GM19438 (cell line): ENCODE data around the gene CRB2.

ENCODE experiments used
- ATAC-seq: cut with Tn5 transposase; IDR thresholded peaks from one replicate; pipeline ENCODE4 v1.9.1; 2021; ENCODE audit warnings: low read depth; ENCODE audit not compliant: unreplicated experiment

Gene CRB2

DNA sequence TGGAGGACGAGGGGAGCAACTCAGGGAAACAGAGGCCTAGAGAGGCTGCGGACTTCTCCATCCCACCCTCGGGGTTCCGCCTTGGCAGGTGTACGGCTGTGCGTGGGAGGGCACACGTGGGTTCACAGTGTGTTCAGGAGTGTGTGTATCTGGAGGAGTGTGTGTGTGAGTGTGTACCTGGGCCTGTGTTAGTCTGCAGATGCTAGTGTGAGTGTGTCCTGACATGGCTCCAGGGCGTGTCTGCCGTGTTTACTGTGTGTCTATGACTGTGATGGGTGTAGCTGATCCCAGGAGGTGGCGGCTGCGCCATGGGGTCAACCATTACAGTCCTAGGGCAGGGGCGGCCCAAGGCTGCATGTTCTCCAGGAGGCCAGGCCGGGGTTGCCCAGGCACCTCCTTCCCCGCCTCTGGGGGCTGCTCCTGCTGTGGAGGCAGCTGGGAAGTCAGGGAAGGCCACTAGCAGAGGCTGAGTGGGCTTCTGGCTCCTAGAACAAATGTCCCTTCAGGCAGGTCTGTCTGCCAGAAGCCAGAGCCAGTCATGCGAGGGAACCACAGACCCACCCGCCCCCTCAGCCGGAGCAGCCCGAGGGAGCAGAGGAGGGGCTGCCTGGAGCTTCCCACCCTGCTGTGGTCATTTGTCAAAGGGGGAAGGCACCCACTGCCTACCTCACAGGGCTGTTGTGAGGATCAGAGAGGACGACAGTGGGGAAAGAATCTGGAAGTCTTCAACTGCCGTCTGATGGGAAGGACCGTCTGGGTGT is 21.4 kb downstream of the CRB2 start:
- no peak for ATAC-seq

DNA sequence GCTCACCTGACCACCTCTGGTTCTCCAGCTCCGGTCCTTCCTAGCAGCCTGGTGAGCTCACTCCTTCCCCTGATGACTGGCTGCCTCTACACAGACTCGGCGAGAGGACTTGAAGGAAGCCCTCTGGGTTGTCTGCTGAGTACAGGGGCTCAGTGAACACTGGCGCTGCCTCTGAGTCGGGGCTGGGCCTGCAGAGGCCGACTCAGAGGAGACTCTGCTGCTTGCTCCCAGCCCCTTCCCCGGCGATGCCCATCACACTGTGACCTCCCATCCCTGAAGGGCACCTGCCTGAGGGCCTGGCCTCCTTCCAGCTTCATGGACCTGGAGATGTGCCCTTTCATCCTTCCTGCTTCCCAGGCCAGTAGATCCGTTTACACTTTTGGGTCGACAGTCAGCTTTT is 22.0 kb downstream of the CRB2 start:
- ATAC-seq = no peak

DNA sequence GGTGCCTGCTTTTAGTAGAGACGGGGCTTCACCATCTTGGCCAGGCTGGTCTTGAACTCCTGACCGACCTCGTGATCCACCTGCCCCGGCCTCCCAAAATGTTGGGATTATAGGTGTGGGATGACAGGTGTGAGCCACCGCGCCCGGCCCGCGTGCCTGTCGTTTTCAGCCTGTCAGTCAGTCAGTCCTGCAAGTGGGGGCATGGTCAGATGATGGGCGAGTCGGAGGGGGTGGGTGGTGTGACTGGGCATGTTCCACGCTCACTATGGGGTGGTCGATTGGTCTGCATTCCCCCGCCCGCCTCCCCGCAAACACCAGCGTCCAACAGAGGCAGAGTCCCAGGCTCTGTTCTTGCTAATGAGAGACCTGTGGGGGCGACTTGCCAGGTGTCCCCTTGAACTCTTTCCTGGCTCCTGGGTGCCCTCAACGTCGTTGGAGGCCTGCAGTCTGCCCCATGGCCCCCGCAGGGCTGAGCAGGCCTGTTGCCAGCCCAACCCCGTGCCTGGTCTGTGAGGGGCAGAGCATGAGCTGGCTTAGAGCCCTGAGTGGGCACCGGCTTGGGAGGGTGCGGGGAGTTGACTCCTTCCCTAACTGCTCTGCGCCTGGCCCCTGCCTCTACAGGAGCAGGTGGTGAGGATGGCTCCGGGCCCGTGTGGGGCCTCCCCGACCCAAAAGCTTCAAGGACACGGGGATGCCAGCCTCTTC is 23.1 kb downstream of the CRB2 start:
- no peak for ATAC-seq

DNA sequence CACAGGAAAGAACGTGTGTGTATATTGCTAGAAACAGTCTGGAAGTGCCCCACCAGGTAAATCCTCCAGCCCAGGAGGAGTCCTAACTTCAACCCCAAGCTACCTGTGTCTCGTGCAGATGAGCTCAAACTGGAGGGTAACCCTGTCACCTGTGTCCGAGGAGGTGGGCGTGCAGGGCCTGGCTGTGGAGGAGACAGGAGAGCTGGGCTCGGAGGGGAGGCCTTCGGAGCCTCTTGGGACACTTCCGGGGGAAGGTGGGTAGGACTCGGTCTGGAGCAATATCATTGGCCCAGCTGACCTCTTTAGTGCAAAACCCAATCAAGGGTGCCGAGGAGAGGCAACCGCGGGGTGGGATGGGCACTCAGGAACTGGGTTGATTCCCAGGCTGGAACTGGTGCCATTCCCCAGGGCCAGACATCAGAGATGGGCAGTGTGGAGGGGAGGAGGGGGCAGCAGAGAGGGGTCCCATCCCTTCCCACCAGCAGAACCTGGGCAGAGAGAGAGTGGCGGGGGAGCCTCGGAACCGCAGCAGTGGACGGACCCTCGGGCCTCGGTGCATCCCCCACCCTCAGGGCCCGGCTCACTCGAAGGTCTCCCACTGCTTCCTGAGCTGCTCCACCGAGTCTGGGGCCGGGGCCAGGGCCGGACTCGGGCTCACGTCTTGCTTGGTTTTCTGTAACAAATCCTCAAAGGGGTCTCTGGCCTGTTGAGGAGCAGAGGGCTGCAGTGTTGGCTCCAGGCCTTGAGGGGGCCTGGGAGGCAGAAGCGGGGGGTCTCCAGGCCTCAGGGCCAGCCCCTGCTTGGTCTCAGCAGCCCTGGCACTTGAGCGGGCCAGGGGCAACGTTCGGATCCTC is 25.1 kb downstream of the CRB2 start:
- no peak for ATAC-seq

DNA sequence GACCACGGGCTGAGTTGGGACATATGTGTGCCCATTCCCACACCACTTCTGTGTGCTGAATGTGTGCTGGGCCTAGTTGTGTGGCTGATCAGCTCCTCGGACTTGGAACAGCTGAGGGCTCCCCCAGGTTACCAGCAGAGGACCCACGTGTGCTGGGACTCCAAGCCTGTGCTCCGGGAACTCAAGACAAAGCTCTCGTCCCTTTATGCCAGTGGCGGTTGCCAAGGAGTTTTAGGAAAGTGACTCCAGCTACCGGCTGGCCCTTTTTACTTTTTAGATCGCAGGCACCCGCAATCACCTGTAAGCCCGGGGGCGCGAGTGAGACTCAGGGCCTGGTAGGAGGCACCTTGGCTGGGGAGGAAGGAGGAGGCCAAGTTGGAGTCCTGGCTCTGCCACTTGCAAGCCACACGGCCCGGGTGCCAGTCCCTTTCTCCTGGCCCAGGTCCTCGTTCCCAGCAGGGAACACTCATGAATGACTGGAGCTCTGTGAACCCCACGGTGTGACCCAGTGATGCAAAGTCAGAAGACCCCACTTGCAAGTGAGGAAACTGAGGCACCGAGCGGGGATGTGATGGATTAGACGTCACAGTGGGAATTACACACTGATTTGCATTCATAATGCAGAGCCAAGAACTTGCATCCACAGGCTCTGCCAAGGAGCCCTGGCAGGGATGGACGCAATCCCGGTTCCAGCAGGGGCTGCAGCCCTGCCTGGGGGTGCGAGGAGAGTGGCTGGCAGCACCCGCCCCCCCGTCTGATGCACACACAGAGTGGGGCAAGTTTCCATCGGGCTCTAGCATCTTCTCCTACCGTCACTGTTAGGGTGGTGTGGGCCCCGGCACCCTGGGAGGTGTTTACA is 26.9 kb downstream of the CRB2 start:
- no peak for ATAC-seq

DNA sequence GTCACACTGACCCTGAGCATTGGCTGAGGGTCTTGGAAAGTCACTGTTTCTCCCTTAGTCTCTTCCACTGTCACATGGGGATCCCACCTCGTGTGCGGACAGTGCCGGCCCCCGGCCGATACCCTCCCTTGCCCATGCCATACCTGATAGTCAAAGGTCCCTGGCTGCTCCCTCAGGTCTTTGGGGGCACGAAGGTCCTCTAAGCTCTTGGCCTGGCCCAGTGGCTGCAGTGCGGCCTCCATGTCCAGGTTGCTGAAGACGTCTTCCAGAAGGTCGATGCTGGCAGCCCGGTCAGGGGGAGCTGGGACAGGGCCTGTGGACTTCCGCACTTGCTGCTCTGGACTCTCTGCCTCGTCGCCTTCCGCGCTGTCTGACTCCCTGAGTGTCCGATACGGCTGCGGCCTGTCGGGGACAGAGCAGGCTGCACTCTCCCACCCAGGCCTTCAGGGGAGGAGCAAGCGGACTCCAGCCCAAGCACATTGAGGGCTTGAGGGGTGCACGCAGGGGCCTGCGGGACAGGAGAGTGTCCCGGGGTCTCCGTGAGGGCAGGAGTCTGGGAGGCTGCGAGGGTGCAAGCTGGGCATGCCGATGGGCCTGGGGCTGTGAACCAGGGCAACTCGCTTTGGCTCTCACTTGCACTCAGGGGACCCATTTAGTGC is 27.6 kb downstream of the CRB2 start:
- ATAC-seq = no peak

DNA sequence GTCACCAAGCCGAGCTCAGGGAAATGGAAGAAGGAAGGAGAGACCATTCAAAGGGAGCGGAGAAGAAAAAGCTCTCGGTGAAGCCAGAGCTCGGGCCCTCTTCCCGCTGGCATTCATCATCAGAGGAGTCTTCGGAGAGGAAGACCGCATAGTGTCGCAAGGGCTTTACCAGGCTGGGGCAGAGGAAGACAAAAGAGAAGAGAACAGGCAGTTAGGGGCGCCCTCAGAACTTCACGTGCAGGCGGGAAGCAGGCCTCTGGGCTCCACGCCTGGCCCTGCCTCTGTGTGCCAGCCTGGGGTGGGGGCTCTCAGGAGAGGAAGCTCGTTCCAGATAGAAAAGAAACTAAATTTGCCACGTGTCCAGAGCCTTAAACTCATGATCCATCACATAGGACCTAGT is 31.7 kb downstream of the CRB2 start:
- no peak for ATAC-seq

DNA sequence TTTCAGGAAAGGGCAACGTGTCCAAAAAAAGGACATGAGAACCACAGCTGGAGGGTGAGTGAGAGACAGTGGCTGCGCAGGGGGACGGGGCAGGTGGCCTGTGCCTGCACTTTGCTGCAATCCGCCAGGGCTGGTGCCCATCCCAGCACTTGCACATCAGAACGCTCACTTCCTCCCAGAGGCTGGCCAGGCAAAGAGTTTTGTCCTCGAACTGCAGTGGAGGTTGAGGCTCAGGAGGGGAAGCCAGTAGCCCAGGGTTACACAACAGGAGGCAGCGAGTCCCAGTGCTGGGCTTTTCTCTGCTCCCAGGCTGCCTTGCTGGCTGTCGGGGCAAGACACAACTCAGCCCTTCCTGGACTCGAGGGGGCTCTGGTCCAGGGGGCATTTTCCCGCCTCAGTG is 33.1 kb downstream of the CRB2 start:
- ATAC-seq = no peak

DNA sequence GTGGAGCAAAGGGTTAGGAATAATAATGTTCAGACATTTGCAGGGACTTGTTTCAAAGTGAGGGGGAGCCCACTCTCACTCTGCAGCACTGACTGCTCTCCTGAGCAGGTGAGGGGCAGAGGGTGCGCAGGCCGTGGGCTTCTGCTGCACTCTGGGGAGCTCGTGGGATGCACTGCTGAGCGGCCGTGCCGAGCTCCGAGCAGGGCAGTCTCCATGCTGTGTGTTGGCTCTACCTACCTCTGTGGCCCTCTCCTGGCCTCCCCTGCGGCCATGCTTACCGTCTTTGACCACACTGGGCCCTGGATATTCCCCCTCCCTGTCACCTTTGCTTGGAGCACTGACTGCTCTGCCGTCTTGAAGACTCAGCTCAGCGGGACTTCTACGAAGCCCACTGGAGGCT is 33.7 kb downstream of the CRB2 start:
- no peak for ATAC-seq

DNA sequence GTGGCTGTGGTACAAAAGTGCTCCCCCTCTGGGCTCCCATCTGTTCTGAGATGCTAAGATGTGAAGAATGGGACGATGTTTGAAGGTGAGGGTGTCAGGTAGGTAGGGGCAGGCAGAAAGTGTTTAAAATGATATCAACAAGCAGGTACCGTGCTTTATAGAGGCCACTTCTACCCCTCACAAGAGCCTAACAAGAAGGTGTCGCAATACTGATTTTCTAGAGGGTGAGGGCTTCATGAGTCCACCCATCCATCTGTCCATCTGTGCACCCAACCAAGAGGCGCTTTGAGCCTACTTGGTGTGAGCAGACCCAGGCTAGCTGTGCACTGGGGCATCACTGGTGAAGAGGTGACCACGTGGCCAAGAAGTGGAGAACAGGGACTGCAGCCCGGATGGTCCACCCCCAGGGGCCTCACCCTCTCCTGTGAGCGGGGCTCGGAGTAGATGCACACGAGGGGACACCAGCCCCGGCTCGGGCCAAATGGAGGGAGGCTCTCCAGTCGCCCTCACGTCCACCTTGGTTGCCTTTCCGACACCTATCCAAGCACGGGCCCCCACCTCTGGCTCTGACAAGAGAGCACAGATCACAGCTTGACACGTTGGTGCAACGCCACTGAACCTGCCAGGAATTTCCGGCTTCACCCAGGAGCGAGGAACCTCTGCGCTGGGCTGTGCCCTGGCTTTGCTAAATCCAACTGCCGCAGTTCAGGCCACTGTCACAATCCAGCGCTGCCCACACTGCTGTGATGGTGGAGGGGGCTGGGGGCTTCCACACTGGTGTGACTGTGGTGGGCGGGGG is 34.5 kb downstream of the CRB2 start:
- no peak for ATAC-seq

DNA sequence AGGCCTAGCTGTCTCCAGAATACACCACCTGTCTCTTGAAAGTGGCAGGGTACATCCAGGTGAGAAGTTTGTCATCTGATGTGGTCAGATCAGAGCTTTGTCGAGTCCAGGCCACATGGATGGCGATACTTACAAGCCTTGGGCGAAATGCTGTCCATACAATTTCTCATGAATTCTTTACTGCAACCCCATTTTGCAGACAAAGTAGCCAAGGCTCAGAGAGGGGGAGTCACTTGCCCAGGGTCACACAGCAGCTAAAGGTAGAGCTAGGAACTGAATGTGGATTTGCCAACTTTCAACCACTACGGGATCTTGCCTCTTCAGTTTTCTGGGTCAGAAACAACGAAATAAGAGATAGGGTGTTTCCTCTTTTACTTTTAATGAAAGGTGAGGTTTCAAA is 35.2 kb downstream of the CRB2 start:
- no peak for ATAC-seq

DNA sequence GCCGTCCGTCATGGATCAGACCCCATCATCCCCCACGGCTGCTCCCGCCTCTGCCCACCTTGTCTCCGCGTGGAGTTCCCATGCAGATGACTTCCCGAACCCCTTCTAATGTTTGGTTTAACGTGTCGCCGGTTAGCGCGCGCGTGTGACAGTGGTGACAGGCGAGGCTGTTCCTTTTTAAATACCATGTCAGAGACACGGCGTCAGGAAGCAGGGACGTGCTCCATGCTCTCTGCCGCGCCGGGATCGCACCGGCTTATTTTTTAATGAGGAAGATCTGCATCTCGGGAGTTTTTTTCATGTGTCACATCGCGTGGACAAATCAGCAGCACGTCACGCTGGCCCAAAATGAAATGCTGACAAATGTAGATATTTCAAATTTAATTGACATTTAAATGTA is 35.9 kb downstream of the CRB2 start:
- no peak for ATAC-seq

DNA sequence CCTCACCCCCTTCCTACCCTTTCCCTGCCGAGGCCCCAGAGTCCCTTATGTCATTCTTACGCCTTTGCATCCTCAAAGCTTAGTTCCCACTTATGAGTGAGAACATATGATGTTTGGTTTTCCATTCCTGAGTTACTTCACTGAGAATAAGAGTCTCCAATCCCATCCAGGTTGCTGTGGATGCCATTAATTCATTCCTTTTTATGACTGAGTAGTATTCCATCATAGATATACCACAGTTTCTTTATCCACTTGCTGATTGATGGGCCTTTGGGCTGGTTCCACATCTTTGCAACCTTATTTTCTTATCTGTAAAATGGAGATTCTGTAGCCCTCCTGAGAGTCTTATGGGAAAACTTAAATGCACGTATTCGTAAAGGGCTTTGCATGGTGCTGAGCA is 36.8 kb downstream of the CRB2 start:
- no peak for ATAC-seq

DNA sequence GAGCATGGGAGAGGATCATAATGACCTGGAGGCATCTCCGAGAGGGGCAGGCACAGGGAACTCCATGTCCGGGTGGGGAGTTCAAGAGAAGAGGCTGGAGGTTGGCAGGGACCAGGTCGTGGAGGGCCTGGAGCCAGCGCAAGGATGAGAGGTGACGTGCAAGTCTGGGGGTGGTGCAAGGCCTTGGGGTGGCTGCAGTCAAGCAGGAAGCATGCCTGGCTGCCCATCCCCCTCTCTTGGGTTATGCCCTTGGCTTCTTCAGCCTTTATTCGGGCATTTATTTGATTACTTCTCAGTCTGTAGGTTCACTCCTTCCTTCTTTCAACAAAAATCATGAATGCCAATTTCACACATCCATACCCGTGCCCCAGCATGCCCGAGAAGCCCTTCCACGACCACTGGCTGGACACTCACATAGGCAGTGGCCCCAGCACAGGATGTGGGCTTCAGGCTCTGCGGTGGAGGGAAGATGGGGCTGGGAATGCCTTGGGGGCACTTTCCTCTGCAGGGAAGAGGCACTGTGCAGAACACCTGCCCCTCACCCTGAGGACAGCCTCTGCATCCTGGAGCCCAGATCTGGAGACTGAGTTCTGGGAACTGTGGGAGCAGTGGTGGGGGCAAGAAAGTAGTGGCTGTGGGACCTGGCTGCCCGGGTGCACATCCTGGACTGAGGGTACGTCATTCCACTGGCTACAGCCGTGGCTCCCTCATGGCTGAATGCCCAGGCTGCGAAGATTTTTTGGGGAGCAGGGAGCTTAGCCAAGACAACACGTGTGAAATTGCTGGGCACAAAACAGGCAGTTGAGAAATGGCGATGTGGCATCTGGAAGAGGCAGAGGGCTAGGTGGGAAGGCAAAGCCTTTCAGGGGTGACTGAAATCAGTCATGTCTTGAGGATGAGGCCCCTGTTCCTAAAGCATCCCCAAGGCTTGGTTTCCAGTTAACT is 38.6 kb downstream of the CRB2 start:
- no peak for ATAC-seq

DNA sequence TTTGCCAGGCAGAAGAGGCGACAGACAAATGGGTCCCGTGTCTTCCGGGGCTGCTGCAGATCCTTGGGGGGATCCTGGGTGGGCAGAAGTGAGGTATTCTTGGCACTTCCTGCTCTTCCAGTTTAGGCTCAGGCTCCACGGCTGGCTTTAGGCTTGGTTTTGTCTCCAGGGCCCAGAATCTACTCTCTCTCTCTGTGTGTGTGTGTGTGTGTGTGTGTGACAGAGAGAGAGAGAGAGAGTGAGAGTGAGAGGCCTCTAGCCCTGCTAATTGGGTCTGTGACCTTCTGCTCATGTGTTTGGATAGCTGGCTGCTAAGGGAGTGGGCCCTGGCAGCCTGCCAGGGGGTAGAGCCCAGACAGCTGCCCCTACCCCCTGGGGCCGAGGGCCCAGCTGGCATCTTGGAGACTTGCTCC is 39.3 kb downstream of the CRB2 start:
- ATAC-seq = no peak

DNA sequence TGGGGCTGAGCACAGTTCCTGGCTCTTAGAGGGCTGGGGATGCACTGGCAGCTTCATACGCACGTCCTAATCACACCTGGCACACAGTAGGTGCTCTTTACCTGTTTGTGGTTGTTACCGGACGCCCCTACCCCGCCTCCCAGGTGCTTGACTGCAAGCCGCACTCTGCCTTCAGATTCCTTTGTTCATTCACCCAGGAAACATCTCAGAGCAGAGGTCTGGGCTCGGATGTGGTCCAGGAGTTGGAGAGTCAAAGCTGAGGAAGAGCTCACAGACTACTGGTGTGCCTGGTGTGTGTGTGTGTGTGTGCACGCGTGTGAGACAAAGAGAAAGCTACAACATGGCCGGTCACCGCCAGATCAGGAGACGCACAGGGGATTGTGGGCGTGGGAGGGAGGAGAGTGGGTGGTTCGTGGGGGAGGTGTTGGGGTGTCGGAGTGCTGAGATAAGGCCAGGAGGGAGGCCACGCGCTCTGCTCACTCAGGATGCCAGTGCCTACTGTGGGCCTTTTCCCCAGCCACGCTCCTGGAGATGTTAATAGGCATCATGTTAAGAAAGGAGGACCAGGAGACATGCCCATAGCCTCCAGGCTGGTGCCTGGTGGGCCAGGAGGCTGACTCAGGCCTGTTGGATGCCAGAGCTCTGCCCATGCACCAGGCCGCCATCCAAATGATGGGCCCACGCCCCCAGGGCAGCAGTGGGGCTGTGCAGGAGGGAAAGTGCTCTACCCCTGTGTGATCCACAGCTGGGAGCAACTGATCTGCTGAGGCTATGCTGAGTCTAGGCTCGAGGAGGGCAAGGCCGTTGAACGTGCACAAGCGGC is 39.9 kb downstream of the CRB2 start:
- ATAC-seq = no peak

DNA sequence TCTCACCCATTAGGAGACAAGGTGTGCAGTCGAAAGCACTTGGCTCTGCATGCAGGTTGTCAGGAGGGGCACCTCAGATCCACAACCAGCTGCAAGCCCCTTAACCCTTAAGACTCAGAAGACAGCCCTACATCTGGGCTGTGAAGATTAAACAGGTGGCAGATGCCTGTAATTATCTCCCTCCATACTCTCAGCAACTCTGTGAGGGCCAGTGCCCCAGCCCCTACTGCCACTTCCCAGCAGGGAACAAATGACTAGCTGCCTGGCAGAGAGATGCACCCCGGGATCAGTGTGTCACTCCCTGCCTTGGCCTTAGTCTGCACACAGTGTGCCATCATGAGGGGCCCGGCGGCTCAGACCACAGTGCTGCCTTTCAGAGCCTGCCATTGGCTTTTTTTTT is 42.0 kb downstream of the CRB2 start:
- ATAC-seq = no peak
